PFSK-1 (cell line): ENCODE results near the gene RAB40AL.

ENCODE experiments used
- FOXP2 ChIP-seq: optimal IDR thresholded peaks from 2 replicates; pipeline ENCODE3; 2011; ENCODE audit warnings: borderline replicate concordance, control low read depth, inconsistent platforms; ENCODE audit not compliant: insufficient read depth; ENCODE audit errors: extremely low read length, extremely low read depth
- POLR2AphosphoS5 ChIP-seq: IDR thresholded peaks from 2 replicates; pipeline ENCODE4 v1.6.1; 2012; ENCODE audit warnings: low read depth, mild to moderate bottlenecking, control low read depth, low read length, moderate library complexity
- REST ChIP-seq, 2 experiments: IDR thresholded peaks; 2 replicates each; pipeline versions ENCODE4 v1.6.1 to v1.8.0; 2011 to 2012; ENCODE audit warnings: low read depth in 2 of 2, low read length in 2 of 2, control low read depth in 1 of 2, inconsistent platforms in 1 of 2, mild to moderate bottlenecking in 1 of 2, moderate library complexity in 1 of 2; ENCODE audit not compliant: insufficient read depth in 1 of 2
- SIN3A ChIP-seq: IDR thresholded peaks from 2 replicates; pipeline ENCODE4 v1.6.1; 2012; ENCODE audit warnings: mild to moderate bottlenecking, low read length, moderate library complexity, borderline replicate concordance; ENCODE audit not compliant: insufficient read depth
- TAF1 ChIP-seq: IDR thresholded peaks from 2 replicates; pipeline ENCODE4 v1.6.1; 2012; ENCODE audit warnings: low read length, control low read depth, borderline replicate concordance; ENCODE audit not compliant: insufficient read depth

RAB40AL gene

GRCh38 chrX:102902355-102902754 lies 34.7 kb upstream of the RAB40AL start:
- TF ChIP-seq FOXP2 (no peak), TAF1 (no peak), POLR2AphosphoS5 (no peak), SIN3A (no peak), REST (IDR thresholded peaks at IDR 0.05; ENCODE audit: insufficient read depth in 1 of 2, low read depth in 2 of 2, low read length in 2 of 2) (no peak)

GRCh38 chrX:102930990-102931756 lies 5.9 kb upstream of the RAB40AL start:
- TF ChIP-seq SIN3A, result no peak

GRCh38 chrX:102934624-102935023 lies 2.4 kb upstream of the RAB40AL start:
- TF ChIP-seq FOXP2 (no peak), POLR2AphosphoS5 (no peak), REST (IDR thresholded peaks at IDR 0.05; ENCODE audit: insufficient read depth in 1 of 2, low read depth in 2 of 2, low read length in 2 of 2) (no peak), TAF1 (no peak), SIN3A (no peak)

GRCh38 chrX:102950908-102951866 lies 14.1 kb downstream of the RAB40AL start:
- no peak for TF ChIP-seq TAF1
- TF ChIP-seq REST (IDR thresholded peaks at IDR 0.05; ENCODE audit: insufficient read depth in 1 of 2, low read depth in 2 of 2, low read length in 2 of 2), result no peak
- TF ChIP-seq POLR2AphosphoS5, result no peak
- no peak for TF ChIP-seq SIN3A
- TF ChIP-seq FOXP2, result no peak

- TF ChIP-seq FOXP2 (no peak), TAF1 (no peak), POLR2AphosphoS5 (no peak), REST (IDR thresholded peaks at IDR 0.05; ENCODE audit: insufficient read depth in 1 of 2, low read depth in 2 of 2, low read length in 2 of 2) (no peak), SIN3A (no peak)
Measured at GRCh38 chrX:102957751-102958150, 20.7 kb downstream of the RAB40AL start.
